GM19099 (cell line): ENCODE results near the gene MAN1C1.

Source experiments
- POLR2A ChIP-seq: IDR thresholded peaks from 3 replicates; pipeline ENCODE4 v1.6.1; 2011; ENCODE audit warnings: low read depth; ENCODE audit not compliant: insufficient read length; ENCODE audit errors: extremely low read depth

Gene MAN1C1

DNA sequence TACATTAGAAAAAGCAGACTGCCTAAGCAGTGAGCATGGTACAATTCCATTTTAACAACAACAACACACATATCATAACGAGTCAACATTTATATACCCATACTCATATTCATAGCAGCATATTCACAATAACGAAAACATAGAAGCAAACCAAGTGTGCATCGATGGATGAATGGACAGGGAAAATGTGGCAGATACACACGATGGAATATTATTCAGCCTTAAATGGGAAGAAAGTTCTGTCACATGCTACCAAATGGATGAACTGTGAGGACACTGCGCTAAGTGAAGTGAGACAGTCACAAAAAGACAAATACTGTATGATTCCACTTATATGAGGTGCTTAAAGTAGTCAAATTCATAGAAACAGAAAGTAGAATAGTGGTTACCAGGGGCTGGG, 9.5 kb upstream of the MAN1C1 start:
- no peak for TF ChIP-seq POLR2A

DNA sequence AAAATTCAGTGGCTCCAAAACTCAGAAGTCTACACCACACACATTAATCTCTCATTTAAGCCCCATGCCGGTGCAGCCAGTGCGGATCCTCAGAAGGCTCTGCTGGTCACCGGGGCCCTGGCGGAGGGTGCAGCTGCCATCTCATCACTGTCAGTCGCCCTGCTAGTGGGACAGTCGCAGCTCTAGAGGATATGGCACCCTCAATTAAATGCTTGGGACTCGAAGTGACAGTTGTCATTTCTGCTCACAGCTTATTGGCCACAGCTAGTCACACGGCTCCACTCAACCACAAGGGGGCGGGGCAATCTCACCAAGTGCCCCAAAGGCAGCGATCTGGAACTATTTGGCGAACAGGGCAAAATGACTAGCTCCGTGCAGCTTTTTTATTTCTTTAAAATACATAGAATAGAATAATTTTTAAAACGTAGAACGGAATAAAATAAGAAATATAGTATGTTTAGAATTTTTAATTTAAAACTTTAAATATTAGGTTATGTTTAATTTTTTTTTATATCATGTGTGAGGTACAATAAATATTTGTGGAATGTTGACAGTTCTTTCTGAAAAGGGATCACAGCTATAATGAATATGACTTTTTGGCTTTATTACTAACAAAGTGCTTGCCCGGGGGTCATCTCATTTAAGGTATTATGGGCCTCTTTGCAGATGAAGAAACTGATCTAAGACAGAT, 8.0 kb upstream of the MAN1C1 start:
- TF ChIP-seq POLR2A = no peak

DNA sequence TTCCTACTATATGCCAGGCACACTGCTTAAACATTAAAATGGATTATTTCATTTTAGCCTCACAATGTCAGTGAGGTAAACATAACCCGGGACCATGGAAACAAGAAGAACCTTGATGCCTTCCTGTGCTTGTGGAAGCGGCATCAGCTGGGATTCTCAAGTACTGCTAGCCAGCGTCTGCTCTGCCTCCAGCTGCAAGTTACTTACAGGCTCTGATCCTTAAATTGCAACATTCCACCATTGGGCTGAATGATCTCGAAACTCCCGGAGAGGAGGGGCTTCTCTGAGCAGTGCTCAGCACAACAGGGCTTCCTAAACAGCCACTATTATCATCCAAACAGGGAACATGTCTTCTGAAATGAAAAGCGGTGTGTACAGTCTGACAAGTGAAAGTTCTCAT, 6.7 kb upstream of the MAN1C1 start:
- no peak for TF ChIP-seq POLR2A

DNA sequence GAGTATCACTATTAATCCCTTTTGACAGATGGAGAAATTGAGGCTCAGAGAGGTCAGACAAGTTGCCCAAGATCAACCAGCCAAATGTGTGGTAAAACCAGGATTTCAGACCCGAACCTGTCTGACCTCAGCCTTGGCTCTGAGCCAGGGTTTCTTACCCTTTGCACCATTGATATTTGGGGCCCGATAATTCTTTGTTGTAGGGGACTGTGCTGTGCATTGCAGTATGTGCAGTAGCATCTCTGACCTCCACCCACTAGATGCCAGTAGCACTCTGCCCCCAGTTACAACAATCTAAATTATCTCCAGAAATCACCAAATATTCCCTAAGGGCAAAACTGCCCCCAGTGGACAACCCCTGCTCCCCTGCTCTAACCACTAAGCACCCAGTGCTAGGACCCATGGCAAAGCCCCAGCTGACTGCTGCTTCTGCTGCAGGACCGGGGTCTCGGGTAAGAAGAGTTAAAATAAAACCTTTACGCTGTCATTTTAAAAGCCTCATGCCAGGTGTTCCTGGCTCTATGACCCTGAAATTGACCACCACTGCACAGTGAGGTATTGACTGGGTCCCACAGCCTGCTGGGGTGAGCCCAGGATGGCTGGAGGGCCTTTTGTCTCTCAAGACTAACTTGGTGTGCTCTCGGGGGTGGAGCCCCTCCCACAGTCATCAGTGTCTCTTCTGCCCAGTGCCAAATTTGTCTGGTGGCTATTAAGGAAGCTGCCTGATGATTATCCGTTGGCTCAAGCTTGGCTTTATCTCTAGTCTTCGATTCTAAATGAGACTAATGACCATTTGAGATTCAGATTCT, 5.6 kb upstream of the MAN1C1 start:
- no peak for TF ChIP-seq POLR2A

DNA sequence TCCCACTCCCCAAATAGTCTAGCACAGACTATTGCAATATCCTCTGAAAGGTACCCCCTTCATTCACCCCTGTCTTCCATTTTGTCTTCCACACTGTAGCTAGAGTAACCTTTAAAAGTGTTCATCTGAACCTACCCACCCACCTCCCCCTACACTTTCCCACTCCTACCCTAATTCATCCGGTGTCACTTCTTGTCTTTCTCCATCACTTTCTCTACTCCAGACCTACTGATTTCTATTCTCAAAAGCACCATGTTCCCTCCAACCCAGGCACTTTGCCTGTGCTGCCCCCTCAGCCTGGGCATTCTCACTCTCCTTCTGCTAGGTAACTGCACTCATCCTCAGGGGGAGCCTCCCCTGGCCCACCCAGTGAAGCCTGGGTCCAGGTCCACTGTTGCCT, 4.7 kb upstream of the MAN1C1 start:
- TF ChIP-seq POLR2A = no peak

DNA sequence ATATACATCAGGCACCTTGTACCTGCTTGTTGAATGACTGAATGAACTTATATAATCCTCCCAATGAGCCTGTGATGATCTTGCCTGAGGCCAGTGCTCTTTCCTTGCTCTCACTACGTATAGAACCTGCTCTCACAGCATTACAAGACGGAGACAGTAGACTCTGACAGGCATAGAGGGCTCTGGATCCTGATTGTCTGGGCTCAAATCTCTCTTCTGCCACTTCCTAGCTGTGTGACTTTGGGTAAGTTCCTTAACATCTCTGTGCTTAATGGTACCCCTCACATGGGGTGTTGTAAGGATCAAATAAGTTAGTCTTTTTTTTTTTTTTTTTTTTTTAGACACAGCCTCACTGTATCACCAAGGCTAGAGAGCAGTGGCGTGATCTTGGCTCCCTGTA, 4.2 kb upstream of the MAN1C1 start:
- no peak for TF ChIP-seq POLR2A

DNA sequence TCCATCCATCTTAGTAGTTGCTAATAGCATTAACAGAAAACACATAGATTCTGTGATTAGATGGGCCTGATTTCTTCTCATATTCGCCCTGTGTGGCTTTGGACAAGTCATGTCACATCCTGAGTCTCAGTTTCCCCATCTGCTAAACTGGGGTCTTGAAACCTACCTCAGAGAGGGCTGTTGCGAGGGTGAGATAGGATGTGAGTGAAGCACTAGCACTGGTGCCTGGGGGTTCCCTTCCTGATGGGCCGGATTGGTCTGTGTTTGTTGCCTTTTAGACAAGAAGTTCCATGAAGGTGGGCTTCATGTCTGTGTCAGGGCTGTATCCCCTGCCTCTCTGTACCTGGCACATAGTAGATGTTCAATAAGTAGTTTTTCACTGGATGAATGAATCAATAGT, 3.5 kb upstream of the MAN1C1 start:
- TF ChIP-seq POLR2A = no peak

DNA sequence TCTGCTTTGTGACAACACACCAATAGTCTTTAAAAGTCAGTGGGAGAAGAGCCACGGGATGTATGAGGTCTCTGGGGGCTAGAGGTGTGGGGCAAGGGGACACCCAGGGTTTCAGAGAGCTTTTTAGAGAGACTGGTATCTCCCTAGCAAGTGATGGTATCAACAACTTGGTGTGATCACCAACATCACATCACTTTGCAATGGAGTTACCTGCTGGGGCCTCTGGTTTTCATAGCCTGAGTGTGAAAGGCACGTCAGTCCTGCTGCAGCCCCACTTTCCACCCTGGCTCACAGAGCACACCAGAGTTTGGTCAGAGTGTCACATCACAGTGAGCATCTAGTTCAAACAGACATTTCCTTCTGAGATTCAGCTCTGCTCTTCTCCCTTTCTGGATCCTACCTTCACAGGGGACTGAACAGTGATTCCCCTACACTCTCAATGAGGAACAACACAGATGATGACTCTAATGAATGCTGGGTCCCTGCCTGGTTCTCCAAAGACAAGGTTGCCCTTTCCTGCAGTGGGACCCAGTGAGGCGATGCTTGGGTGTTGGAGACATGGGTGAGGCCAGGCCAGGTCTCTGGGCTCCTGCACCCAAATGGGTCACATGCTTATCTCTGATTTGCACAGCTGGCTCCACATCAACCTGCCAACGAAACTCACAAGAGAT, 2.0 kb upstream of the MAN1C1 start:
- TF ChIP-seq POLR2A = no peak

DNA sequence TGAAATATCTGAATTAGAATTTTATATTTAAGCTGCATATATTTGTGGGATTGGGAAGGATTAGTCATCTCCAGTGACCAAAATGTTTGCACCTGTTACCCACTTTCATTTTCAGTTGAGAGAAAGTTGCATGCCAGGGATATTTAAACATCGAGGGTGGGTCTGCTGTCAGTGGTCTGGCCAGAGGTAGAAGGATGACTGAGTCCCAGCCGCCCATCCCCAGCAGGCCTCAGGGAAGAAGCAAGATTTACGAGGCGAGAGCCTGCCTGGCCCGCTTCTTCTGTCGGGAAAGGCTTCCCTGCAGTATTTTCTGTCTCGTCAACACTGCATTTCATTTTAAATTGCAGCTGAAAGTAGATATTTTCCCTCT, 1.4 kb upstream of the MAN1C1 start:
- TF ChIP-seq POLR2A = no peak

DNA sequence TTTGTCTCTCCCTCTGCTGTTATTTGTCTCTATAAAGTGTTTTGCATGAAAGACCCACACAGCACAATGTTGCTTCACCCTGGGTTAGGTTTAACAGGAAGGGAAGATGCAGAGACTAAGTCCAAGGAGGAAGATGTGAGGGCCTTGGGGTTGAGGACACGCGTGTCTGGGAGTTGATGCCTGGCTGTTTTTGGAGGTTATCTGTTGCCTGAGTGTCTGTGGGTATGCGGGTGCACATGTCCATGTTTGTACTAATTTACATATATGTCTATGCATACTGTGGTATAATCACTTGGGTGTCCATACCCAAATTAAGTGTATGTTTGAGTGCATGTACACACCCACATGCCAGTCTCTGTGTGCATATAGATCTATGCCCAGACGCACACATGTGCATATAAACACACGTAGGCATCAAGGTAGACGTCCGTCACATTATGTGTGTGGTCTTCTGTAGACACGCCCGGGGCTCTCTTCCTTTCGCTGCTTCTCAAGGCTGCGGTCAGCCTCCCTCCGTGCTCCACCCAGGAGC, 962 bp upstream of the MAN1C1 start:
- no peak for TF ChIP-seq POLR2A

DNA sequence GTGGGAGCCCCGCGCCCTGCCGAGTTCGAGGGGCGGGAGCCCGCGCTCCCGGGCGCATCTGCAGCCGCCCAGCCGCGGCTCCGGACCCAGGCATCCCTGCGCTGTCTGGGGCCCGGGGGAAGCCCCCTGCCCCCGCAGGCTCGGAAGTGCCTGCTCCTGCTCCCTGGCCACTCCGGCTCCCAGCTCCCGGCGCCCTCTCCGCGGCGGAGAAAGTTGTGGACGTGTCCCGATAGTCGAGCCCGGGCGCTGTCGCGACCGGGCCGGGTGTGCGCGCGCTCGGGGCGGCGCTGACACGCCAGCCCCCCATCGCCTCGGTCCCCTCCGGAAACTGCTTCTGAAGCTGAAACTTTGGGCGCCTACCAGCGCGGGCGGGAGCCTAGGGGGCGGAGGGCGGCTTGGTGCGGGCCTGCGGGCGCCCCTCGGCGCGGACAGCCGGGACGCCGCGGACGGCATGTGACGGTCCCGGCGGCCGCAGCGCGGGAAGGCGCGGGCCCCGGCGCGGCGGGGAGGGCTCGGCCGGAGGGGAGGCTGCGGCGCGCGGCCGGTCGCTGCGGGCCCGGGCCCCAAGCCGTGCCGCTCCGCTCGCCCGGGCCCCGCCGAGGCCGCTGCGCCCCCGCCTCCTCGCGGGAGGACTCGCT, 515 bp downstream of the MAN1C1 start:
- no peak for TF ChIP-seq POLR2A

DNA sequence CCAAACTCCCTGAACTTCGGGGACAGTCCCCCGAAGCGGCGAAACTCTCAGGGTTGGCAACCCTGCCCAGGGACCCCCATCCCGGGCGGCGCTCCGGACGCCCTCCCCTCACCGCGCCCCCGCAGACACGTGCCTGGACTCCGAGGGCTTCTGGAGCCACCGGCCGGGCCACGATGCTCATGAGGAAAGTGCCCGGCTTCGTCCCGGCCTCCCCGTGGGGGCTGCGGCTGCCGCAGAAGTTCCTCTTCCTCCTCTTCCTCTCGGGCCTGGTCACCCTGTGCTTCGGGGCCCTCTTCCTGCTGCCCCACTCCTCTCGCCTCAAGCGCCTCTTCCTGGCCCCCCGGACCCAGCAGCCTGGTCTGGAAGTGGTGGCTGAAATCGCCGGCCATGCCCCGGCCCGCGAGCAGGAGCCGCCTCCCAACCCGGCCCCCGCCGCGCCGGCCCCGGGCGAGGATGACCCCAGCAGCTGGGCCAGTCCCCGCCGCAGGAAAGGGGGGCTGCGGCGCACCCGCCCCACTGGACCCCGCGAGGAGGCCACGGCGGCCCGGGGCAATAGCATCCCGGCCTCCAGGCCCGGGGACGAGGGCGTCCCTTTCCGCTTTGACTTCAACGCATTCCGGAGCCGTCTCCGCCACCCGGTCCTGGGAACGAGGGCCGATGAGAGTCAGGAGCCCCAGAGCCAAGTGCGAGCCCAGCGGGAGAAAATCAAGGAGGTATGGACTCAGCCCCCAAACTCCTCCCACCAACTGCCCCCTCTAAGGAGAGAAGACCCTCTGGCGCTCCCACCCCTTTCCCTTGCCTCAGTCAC, 1.2 kb downstream of the MAN1C1 start:
- TF ChIP-seq POLR2A = no peak

DNA sequence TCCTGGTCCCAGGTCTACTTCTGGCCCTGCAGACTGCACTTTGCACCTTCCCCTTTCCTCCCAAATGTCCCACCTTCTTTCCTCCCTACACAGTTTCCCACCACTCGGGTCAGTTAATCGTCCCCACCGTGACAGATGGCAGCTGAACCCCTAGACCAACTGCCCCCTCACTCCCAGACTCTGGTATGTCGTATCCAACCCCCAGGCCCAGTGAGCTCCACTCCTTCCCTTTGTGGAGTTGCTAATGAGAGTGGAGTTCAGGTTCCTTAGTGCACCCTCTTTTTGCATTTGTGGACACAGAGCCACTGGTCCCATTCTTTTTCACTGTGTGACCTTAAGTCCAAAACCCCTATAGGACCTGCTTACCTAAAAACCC, 1.8 kb downstream of the MAN1C1 start:
- TF ChIP-seq POLR2A = no peak

DNA sequence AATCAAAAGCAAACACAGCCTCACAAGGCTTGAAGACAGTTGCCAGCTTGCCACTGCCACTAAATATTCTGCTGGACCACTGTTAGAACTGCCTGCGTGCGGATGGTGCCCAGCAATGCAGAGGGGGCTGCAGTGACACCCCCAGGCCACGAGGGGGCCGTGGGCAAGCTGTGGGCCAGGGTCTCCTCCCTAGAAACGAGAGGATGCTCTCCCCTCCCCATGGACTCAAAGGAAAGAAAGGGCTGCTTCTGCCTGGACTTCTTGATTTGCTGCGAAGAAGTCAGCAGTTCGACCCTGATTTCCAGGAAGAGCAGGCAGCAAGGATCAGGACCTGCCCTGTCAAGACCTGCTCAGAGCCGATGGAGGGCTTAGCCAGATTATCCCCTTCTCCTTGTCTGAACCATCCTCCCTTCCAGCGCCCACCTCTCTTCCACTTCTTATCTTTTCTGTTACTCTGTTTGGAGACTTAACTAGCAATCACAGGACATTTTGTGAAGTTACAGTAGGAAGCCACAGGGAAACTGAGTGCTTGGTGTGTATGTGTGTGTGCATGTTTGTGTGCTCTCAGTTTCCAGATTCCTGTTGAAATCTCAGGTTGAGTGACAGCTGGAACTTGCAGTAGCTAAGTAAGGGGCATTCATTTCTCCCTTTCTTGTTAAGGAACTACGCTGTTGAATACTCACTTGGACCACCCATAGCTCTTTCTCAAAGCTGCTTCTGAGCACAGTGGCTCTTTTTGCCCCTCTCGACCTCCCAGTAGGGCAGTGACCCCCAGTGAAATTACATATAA, 2.7 kb downstream of the MAN1C1 start:
- no peak for TF ChIP-seq POLR2A
